HG03175 (cell line): Measurements from ENCODE around the gene CELF4.
"Not testable (repeated sequence)": the region's sequence is repeated elsewhere in the genome, so short reads cannot be mapped to it uniquely, and the experiment has no call there.

Experiments used
- ATAC-seq: cut with Tn5 transposase; IDR thresholded peaks from one replicate; pipeline ENCODE4 v1.9.1; 2021; ENCODE audit warnings: mild to moderate bottlenecking, moderate library complexity; ENCODE audit not compliant: unreplicated experiment

The CELF4 gene

GRCh38 chr18:37473195-37473840 is 92.3 kb downstream of the CELF4 start:
- ATAC-seq: no peak

- ATAC-seq: no peak
Measured at GRCh38 chr18:37471637-37472036, 94.0 kb downstream of the CELF4 start.

- no peak for ATAC-seq
Measured at GRCh38 chr18:37470986-37471385, 94.6 kb downstream of the CELF4 start.

- no peak for ATAC-seq
Measured at GRCh38 chr18:37467002-37467662, 98.5 kb downstream of the CELF4 start.

- no peak for ATAC-seq
Measured at GRCh38 chr18:37465958-37466357, 99.6 kb downstream of the CELF4 start.

GRCh38 chr18:37464257-37464656 is 101.3 kb downstream of the CELF4 start:
- ATAC-seq: no peak

GRCh38 chr18:37461329-37461728 is 104.3 kb downstream of the CELF4 start:
- ATAC-seq: not testable (repeated sequence)

GRCh38 chr18:37460604-37461003 is 105.0 kb downstream of the CELF4 start:
- ATAC-seq: no peak

- no peak for ATAC-seq
Measured at GRCh38 chr18:37458697-37459096, 106.9 kb downstream of the CELF4 start.

GRCh38 chr18:37457753-37458152 is 107.8 kb downstream of the CELF4 start:
- ATAC-seq: no peak

GRCh38 chr18:37457341-37457740 is 108.3 kb downstream of the CELF4 start:
- ATAC-seq: no peak

- no peak for ATAC-seq
Measured at GRCh38 chr18:37456873-37457272, 108.7 kb downstream of the CELF4 start.

- ATAC-seq: no peak
Measured at GRCh38 chr18:37456395-37456794, 109.2 kb downstream of the CELF4 start.

GRCh38 chr18:37453752-37454151 is 111.8 kb downstream of the CELF4 start:
- ATAC-seq: no peak

GRCh38 chr18:37452682-37453385 is 112.8 kb downstream of the CELF4 start:
- no peak for ATAC-seq

- ATAC-seq: no peak
Measured at GRCh38 chr18:37452015-37452414, 113.6 kb downstream of the CELF4 start.

- no peak for ATAC-seq
Measured at GRCh38 chr18:37451239-37451825, 114.3 kb downstream of the CELF4 start.

GRCh38 chr18:37450434-37451132 is 115.0 kb downstream of the CELF4 start:
- ATAC-seq: no peak

- ATAC-seq: no peak
Measured at GRCh38 chr18:37449618-37450017, 116.0 kb downstream of the CELF4 start.

- no peak for ATAC-seq
Measured at GRCh38 chr18:37448946-37449345, 116.7 kb downstream of the CELF4 start.
